ENCODE results near the gene RUNX1.

The RUNX1 gene

DNA sequence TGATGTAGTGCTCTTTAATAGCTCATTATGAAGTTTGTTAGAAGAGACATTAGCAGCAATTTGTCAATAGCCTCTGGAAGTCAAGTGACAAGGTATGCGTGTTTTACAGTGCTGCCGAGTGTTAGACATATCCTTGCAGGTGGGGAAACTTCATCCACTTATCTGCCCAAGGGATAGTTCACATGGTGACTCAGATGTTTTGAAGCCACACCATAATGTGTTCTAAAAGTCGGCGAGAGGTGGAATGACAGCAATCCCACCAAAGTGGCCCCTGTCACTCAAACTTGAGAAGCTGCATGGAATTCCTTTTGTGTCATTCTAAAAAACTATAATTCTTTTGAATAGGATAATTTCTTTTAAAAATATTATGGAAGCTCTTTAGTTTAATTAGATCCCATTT lies 98.1 kb downstream of the RUNX1 start:
- H3K27ac ChIP-seq (ENCODE audit: low read length), result no peak overlapping the region
- H3K36me3 ChIP-seq (replicated peaks; ENCODE audit: low read depth, low read length), result peaks cover 2% of the 10 kb centered on the region
- H3K9me3 ChIP-seq (ENCODE audit: insufficient read depth, low read length), result no peaks in the 10 kb centered on the region
- no peaks in the 10 kb centered on the region; the same call in 1 of the 2 replicates for H3K79me2 ChIP-seq (ENCODE audit: low read length)
- H3K27me3 ChIP-seq (ENCODE audit: low read depth, low read length), result no peaks in the 10 kb centered on the region
- H4K20me1 ChIP-seq (ENCODE audit: insufficient read depth, low read length), result peaks cover 19% of the 10 kb centered on the region; the same call in 1 of the 2 replicates
- no peak for TF ChIP-seq EZH2phosphoT487 (IDR thresholded peaks at IDR 0.05; ENCODE audit: low read depth)
- TF ChIP-seq, protein P1, sequence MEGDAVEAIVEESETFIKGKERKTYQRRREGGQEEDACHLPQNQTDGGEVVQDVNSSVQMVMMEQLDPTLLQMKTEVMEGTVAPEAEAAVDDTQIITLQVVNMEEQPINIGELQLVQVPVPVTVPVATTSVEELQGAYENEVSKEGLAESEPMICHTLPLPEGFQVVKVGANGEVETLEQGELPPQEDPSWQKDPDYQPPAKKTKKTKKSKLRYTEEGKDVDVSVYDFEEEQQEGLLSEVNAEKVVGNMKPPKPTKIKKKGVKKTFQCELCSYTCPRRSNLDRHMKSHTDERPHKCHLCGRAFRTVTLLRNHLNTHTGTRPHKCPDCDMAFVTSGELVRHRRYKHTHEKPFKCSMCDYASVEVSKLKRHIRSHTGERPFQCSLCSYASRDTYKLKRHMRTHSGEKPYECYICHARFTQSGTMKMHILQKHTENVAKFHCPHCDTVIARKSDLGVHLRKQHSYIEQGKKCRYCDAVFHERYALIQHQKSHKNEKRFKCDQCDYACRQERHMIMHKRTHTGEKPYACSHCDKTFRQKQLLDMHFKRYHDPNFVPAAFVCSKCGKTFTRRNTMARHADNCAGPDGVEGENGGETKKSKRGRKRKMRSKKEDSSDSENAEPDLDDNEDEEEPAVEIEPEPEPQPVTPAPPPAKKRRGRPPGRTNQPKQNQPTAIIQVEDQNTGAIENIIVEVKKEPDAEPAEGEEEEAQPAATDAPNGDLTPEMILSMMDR (IDR thresholded peaks at IDR 0.05; ENCODE audit: low read depth, low read length), result no peak
- no peak overlapping the region for H3K9ac ChIP-seq (ENCODE audit: low read length)
- no peak overlapping the region for H3K4me3 ChIP-seq (ENCODE audit: low read length)
- no peak overlapping the region for H2AFZ ChIP-seq (ENCODE audit: low read depth, low read length)
- H3K4me2 ChIP-seq (ENCODE audit: low read length), result no peak overlapping the region
- peaks cover 9% of the 10 kb centered on the region for H3K4me1 ChIP-seq (ENCODE audit: low read length)

DNA sequence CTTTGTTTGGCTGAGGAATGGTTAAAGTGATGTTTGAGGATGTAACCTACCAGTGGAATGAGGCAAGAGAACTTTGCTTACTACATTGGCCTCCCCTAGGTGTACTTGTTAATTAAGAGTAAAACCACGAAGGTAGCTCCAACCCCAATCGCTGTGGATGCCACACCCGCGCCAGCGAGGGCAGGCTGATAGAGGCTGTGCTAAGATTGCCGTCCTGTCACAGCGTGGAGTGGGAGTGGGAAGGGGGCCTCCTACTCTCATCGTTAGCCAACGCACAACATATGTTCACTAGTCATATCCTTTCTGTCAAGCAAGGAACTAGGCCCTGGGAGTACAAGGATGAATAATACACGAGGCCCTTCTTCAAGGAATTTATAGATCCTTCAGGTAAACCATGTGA lies 99.6 kb downstream of the RUNX1 start:
- peaks cover 15% of the 10 kb centered on the region; the same call in 1 of the 2 replicates for H4K20me1 ChIP-seq (ENCODE audit: insufficient read depth, low read length)
- H2AFZ ChIP-seq (ENCODE audit: low read depth, low read length), result no peak overlapping the region
- H3K4me3 ChIP-seq (ENCODE audit: low read length), result no peak overlapping the region
- peaks cover 21% of the 10 kb centered on the region for H3K4me1 ChIP-seq (ENCODE audit: low read length)
- no peaks in the 10 kb centered on the region; the same call in 1 of the 2 replicates for H3K79me2 ChIP-seq (ENCODE audit: low read length)
- H3K27me3 ChIP-seq (ENCODE audit: low read depth, low read length), result no peaks in the 10 kb centered on the region
- H3K9ac ChIP-seq (ENCODE audit: low read length), result no peak overlapping the region
- no peak for TF ChIP-seq EZH2phosphoT487 (IDR thresholded peaks at IDR 0.05; ENCODE audit: low read depth)
- TF ChIP-seq, protein P1 (IDR thresholded peaks at IDR 0.05; ENCODE audit: low read depth, low read length), result no peak
- H3K27ac ChIP-seq (ENCODE audit: low read length), result no peak overlapping the region
- no peak overlapping the region for H3K4me2 ChIP-seq (ENCODE audit: low read length)
- H3K9me3 ChIP-seq (ENCODE audit: insufficient read depth, low read length), result no peaks in the 10 kb centered on the region
- H3K36me3 ChIP-seq (replicated peaks; ENCODE audit: low read depth, low read length), result no peaks in the 10 kb centered on the region

DNA sequence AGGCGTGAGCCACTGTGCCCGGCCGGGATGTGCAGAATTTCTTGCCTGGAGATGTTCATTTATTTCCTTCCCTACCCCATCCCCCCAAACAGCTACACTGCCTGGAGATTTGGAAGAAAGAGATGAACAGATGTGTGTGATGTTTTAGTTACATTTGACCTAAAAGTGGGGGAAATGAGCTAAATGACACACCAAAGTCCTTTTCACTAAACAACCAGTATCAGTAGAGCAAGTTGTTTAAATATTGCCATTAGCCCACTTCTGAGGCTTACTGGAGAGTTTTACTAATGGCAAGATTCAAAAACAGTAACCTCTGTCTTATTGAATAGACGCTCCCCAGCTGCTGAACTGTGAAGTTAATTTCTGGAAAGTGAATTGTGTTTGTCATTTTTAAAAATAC lies 100.1 kb downstream of the RUNX1 start:
- H3K4me1 ChIP-seq (ENCODE audit: low read length), result peaks cover 25% of the 10 kb centered on the region
- no peak overlapping the region for H2AFZ ChIP-seq (ENCODE audit: low read depth, low read length)
- H3K9ac ChIP-seq (ENCODE audit: low read length), result no peak overlapping the region
- TF ChIP-seq, protein P1 (IDR thresholded peaks at IDR 0.05; ENCODE audit: low read depth, low read length), result no peak
- TF ChIP-seq EZH2phosphoT487 (IDR thresholded peaks at IDR 0.05; ENCODE audit: low read depth), result no peak
- no peaks in the 10 kb centered on the region for H3K9me3 ChIP-seq (ENCODE audit: insufficient read depth, low read length)
- H4K20me1 ChIP-seq (ENCODE audit: insufficient read depth, low read length), result peaks cover 15% of the 10 kb centered on the region; the same call in 1 of the 2 replicates
- H3K4me3 ChIP-seq (ENCODE audit: low read length), result no peak overlapping the region
- H3K79me2 ChIP-seq (ENCODE audit: low read length), result peaks cover 3% of the 10 kb centered on the region; the same call in 1 of the 2 replicates
- H3K36me3 ChIP-seq (replicated peaks; ENCODE audit: low read depth, low read length), result no peaks in the 10 kb centered on the region
- no peak overlapping the region for H3K4me2 ChIP-seq (ENCODE audit: low read length)
- no peaks in the 10 kb centered on the region for H3K27me3 ChIP-seq (ENCODE audit: low read depth, low read length)
- no peak overlapping the region for H3K27ac ChIP-seq (ENCODE audit: low read length)

DNA sequence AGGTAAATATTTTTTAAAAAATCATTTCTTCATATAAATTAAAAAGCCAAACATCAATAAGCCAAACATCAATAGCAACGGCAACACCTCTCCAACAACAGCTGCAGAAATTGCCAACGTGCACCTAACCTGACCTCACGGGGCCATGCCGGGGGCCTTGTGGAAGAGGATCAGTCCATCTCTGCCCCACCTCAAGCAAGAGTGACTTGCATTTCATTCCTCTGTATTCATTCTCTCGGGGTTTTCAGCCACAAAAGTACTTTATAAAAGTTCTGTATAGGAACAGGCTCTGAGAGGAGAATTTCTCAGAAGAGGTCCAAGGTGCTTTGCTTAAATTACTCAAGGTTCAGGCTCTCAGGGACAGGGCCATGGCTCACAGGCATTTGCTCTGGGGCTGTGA lies 100.9 kb downstream of the RUNX1 start:
- Histone ChIP-seq H3K36me3 (replicated peaks; ENCODE audit: low read depth, low read length) (no peaks in the 10 kb centered on the region), H3K79me2 (ENCODE audit: low read length) (peaks cover 5% of the 10 kb centered on the region; the same call in 1 of the 2 replicates)

More for the DNA sequence above, 100.9 kb downstream of the RUNX1 start:
- Histone ChIP-seq H3K9me3 (ENCODE audit: insufficient read depth, low read length) (no peaks in the 10 kb centered on the region), H3K4me3 (ENCODE audit: low read length) (no peak overlapping the region), H3K4me2 (ENCODE audit: low read length) (no peak overlapping the region), H3K27me3 (ENCODE audit: low read depth, low read length) (no peaks in the 10 kb centered on the region), H4K20me1 (ENCODE audit: insufficient read depth, low read length) (peaks cover 21% of the 10 kb centered on the region; the same call in 1 of the 2 replicates), H3K9ac (ENCODE audit: low read length) (no peak overlapping the region), H2AFZ (ENCODE audit: low read depth, low read length) (no peak overlapping the region), H3K27ac (ENCODE audit: low read length) (no peak overlapping the region), H3K4me1 (ENCODE audit: low read length) (peaks cover 34% of the 10 kb centered on the region)
- no peak for TF ChIP-seq EZH2phosphoT487 (IDR thresholded peaks at IDR 0.05; ENCODE audit: low read depth)
- TF ChIP-seq, protein P1 (IDR thresholded peaks at IDR 0.05; ENCODE audit: low read depth, low read length), result no peak
